Left renal pelvis (tissue), 4 donors: ENCODE results near the gene FAM131C. TPM values are rescaled to one million over a fixed set of nuclear protein-coding genes. Genes with fewer than 3 reads are reported as not detected.

Source experiments
- DNase-seq, 4 donors: peaks; one replicate each; pipeline ENCODE4 v3.0.0-alpha.2; 2013; ENCODE audit warnings: low read depth in 4 of 4, low spot score in 3 of 4
- polyA plus RNA-seq, 4 donors: library from polyadenylated mRNA; unstranded; fragments of 120-200 nt; gene quantifications; one replicate each; pipeline ENCODE4 v1.2.1, GENCODE V29; 2013; ENCODE audit not compliant: insufficient read length in 4 of 4

The FAM131C gene
- 1 to 10 TPM in 3 of 4 donors, not detected in 1; 1.6 to 1.8 (median 1.7) TPM for polyA plus RNA-seq

DNA sequence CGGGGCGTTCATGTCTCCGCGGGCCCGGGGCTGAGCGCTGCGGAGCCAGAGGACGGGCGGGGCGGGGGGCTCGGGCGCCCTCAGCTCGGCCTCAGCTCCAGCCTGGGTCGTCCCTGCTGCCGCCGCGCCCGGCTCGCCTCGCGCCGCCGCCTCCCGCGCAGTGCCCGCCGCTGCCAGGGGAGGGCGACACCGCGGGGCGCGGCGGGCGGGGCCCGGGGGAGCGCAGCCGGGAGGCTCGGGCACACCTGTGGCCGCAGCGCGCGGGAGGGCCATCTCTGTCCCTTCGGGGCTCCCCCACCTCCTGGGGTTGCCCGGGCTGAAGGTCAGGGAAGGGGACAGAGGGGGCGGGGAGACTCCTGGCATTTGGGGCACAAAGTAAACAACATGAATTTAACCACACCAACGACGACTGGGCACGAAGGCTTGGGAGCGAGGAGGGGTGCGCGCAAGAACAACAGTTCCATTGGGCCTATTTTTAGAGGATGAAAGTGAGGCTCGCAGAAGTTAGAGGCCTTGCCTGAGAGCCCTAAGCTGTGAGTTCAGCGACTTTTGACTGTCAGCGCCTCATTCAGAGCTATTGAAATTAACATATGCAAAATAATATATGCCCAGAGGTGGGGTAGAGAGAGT, at the start of gene FAM131C:
TSS of gene FAM131C (minus strand) at position 162 of the 630 bp plus-strand sequence. CDS start 209 bp downstream, outside the sequence.
- no peak for DNase-seq

- DNase-seq, result no peak
Observed at GRCh38 chr1:16122916-16123315, 49.5 kb upstream of the FAM131C start.

DNA sequence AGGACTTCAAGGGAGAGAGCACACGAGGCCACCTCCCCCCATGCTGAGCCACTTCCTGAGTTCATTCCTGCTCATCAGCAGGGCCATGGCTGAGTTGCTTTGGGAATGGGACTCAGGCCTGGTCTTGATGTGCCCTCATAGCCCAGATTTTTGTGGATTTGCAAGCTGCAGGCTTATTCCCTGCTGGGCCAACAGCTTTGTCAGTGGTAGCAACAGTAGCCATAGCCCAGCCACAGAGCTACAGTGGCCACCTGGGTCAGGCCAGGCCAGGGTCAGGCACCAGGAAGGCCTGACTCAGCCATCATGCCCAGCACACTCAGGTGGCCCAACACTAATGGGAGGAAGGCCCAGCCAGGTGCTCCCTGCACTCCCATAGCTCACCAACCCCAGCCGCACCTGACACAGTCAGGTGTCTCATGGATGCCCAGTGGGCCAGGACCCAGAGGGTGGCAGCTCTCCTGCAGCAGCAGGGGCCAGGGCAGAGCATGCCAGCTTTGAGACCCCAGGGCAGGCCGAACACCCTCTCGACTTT, 49.0 kb upstream of the FAM131C start:
- no peak for DNase-seq

DNA sequence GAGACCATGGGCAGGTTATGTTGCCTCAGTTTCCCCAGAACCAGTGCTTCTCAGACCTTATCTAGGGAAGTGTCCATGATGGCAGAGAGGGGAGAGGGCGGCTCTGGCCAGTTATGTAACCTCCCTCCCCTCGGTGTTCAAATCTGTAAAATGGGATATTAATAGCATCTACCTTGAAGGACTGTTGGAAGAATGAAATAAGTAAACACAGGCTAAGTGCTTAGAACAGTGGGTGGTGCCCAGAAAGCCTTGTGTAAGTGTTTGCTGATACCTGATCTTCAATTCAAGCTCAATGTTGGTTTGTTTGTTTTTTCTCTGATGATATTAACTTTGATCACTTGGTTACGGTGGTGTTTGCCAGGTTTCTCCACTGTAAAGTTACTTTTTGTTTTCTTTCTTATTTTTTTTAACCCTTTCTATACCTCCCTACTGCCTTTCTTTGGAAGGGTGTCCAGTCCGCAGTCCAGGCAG, 47.5 kb upstream of the FAM131C start:
- DNase-seq, result no peak

DNA sequence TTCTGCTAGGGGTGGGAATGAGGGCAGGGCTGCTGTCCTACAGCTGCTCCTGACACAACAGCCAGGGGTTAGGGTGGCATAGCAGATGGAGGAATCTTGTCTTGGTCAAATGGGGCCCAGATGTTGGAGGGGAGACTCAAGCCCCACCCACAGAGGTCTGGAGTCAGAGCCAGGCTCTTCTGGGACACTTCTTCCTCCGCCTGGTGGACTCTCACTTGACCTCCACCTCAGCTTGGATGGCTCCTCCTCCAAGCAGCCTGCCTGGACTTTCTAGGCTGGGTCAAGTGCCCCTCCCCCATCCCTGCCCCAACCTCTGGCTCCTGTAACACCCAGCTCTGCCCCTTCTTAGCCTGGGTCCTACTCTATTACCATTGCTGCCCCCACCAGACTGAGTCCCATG, 47.0 kb upstream of the FAM131C start:
- no peak for DNase-seq

- DNase-seq, result no peak
Observed at GRCh38 chr1:16119926-16120325, 46.5 kb upstream of the FAM131C start.

- DNase-seq, result no peak
Observed at GRCh38 chr1:16119504-16119903, 46.1 kb upstream of the FAM131C start.

DNA sequence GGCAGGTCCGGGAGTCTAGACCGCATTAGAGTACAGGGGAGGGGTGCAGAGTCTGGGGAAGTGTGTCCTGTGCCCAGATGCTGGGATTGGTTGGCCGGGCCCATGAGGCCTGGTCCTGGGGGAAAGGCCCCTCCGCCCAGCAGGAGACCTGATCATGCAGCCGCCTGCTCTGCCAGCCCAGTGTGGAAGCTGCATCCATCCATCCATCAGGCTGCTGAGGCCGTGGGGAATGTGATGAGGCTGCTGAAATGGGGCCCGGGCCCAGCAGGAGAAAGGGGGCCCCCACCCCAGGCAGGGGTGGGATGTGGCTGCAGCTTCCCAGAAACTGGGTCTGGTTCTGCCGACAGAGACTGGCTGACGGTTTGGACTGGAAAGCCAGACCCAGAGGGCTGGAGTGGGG, 45.3 kb upstream of the FAM131C start:
- DNase-seq, result no peak

GRCh38 chr1:16117936-16118335, 44.5 kb upstream of the FAM131C start:
- no peak for DNase-seq

- DNase-seq, result no peak
Observed at GRCh38 chr1:16117369-16117768, 43.9 kb upstream of the FAM131C start.

- DNase-seq, result no peak
Observed at GRCh38 chr1:16116625-16117024, 43.2 kb upstream of the FAM131C start.

- DNase-seq, result no peak
Observed at GRCh38 chr1:16116002-16116401, 42.6 kb upstream of the FAM131C start.

GRCh38 chr1:16115468-16115983, 42.1 kb upstream of the FAM131C start:
- no peak for DNase-seq

DNA sequence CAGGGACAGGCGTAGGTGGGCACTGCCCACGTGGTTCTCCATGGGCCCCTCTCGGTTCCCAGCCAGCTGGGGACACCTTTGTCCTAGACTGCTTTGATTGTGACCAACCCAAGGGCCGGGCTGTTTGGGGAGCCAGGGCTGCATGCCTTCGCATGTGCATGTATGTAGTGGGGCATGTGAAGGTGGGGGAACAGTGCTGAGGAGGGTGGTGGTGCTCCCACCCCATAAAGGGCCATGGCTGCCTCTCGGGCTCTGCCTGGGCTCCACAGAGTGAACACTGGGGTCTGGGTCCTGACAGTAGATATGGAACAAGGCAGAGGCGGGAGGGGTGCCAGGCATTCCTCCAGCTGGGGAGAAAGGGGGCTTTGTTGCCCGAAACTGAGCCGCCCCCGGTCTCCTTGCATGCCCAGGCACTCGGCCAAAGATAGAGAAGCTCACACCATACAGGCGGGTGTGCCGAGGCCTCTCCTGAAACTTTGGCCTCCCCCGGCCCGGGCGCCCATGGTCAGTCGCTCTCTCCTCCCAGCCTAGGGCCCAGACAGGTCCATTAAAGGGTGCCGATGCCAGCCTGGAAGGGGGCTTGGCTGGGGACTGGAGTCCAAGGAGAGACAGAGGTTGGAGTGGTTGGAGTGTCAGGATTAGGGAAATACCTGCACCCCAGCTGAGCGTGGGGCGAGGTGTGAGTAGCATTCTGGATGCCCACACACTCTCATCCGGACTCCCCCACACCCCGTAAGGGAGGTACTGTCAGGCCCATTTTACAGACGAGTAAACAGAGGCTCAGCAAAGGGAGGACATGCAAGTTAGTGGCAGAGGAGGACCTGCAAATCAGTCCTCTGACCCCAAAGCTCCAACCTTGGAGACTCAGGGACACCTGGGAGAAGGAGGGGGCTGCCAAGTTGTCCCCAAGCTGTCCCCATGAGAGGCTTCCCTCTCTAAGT, 41.3 kb upstream of the FAM131C start:
- no peak for DNase-seq

GRCh38 chr1:16112596-16113555, 39.4 kb upstream of the FAM131C start:
- no peak for DNase-seq

- no peak for DNase-seq
Observed at GRCh38 chr1:16111771-16112595, 38.5 kb upstream of the FAM131C start.

DNA sequence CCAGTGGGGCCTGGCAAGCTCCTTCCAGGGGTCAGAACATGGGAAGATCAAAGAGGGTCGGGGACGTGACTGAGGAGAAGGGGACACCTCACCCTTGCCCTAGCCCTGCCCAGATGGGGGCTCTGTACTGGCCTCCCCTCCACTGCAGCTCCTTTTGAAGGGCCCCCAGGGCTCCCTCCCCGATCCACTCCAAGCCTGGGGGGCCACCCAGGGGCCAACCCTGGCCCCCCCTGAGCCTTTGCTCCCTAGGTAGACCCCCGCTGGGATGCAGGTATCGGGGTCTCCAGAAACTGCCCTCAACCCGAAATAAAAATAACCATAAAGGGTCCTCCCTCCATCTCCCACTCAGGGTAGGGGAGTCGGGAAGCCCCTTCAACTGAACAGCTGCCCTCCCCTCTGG, 37.4 kb upstream of the FAM131C start:
- DNase-seq, result no peak

GRCh38 chr1:16110456-16110855, 37.0 kb upstream of the FAM131C start:
- no peak for DNase-seq

GRCh38 chr1:16109571-16109970, 36.1 kb upstream of the FAM131C start:
- no peak for DNase-seq
